ENCODE measurements around the gene KCNH4.
"Not testable (repeated sequence)": the region's sequence is repeated elsewhere in the genome, so short reads cannot be mapped to it uniquely, and the experiment has no call there.

Gene KCNH4

GRCh38 chr17:42193969-42194899 is 13.3 kb upstream of the KCNH4 start, which contains the start of gene GHDC:
TSS of gene GHDC (minus strand) at chr17:42194494. CDS start at chr17:42193581, 913 bp downstream.
- DNase-seq (ENCODE audit: low read depth in 2 of 2) = peak; percentile 67 to 69

GRCh38 chr17:42193216-42193968 is 12.4 kb upstream of the KCNH4 start:
- DNase-seq (ENCODE audit: low read depth in 2 of 2) = no peak

- no peak for DNase-seq (ENCODE audit: low read depth in 2 of 2)
Measured at GRCh38 chr17:42192189-42193126, 11.5 kb upstream of the KCNH4 start.

- no peak for DNase-seq (ENCODE audit: low read depth in 2 of 2)
Measured at GRCh38 chr17:42191275-42191608, 10.3 kb upstream of the KCNH4 start.

GRCh38 chr17:42190491-42191274 is 9.7 kb upstream of the KCNH4 start:
- no peak for DNase-seq (ENCODE audit: low read depth in 2 of 2)

GRCh38 chr17:42189651-42189965 is 8.7 kb upstream of the KCNH4 start:
- DNase-seq (ENCODE audit: low read depth in 2 of 2) = no peak

- DNase-seq (ENCODE audit: low read depth in 2 of 2) = no peak
Measured at GRCh38 chr17:42188749-42189650, 8.1 kb upstream of the KCNH4 start.

GRCh38 chr17:42187833-42188232 is 6.9 kb upstream of the KCNH4 start:
- no peak for DNase-seq (ENCODE audit: low read depth in 2 of 2)

- DNase-seq (ENCODE audit: low read depth in 2 of 2) = not testable (repeated sequence)
Measured at GRCh38 chr17:42186191-42186590, 5.2 kb upstream of the KCNH4 start.

- DNase-seq (ENCODE audit: low read depth in 2 of 2) = no peak
Measured at GRCh38 chr17:42185621-42185930, 4.6 kb upstream of the KCNH4 start.

- no peak for DNase-seq (ENCODE audit: low read depth in 2 of 2)
Measured at GRCh38 chr17:42184713-42185620, 4.0 kb upstream of the KCNH4 start, which contains the start of gene HCRT. TSS of gene HCRT (minus strand) at chr17:42185452. CDS start at chr17:42185365, 87 bp downstream.

GRCh38 chr17:42183741-42184711 is 3.1 kb upstream of the KCNH4 start:
- DNase-seq (ENCODE audit: low read depth in 2 of 2) = peak; percentile 36 to 66

- no peak for DNase-seq (ENCODE audit: low read depth in 2 of 2)
Measured at GRCh38 chr17:42182927-42183734, 2.2 kb upstream of the KCNH4 start.

- no peak for DNase-seq (ENCODE audit: low read depth in 2 of 2)
Measured at GRCh38 chr17:42181851-42182207, 887 bp upstream of the KCNH4 start.

GRCh38 chr17:42180411-42180921 is 476 bp downstream of the KCNH4 start:
- DNase-seq (ENCODE audit: low read depth in 2 of 2) = no peak

GRCh38 chr17:42179911-42180410 is 981 bp downstream of the KCNH4 start:
- DNase-seq (ENCODE audit: low read depth in 2 of 2) = no peak

GRCh38 chr17:42179335-42179734 is 1.6 kb downstream of the KCNH4 start:
- no peak for DNase-seq (ENCODE audit: low read depth in 2 of 2)
